Measurements from ENCODE around the gene PLXNB2. TPM values are rescaled to one million over a fixed set of nuclear protein-coding genes. Genes with fewer than 3 reads are reported as not detected.
A peak's percentile ranks its signal among the peaks of the same experiment; 100 is the strongest.

PLXNB2 gene
- total RNA-seq, 1 donor from 2014 or later: 68.8 TPM

- no peak for DNase-seq
Measured at GRCh38 chr22:50262460-50262911, 45.0 kb downstream of the PLXNB2 start.

GRCh38 chr22:50261615-50262459, 45.6 kb downstream of the PLXNB2 start, which contains the start of gene MAPK12:
MAPK12 (minus strand) TSS chr22:50261683; CDS start chr22:50261509, 174 bp downstream.
- no peak for DNase-seq

GRCh38 chr22:50260801-50261614, 46.4 kb downstream of the PLXNB2 start:
- DNase-seq: no peak

GRCh38 chr22:50260434-50260800, 47.0 kb downstream of the PLXNB2 start:
- no peak for DNase-seq

GRCh38 chr22:50259302-50259701, 48.1 kb downstream of the PLXNB2 start:
- DNase-seq: no peak

GRCh38 chr22:50258361-50259292, 48.8 kb downstream of the PLXNB2 start:
- DNase-seq: no peak

GRCh38 chr22:50257451-50258360, 49.7 kb downstream of the PLXNB2 start:
- no peak for DNase-seq

- DNase-seq: no peak
Measured at GRCh38 chr22:50257041-50257440, 50.4 kb downstream of the PLXNB2 start.

- no peak for DNase-seq
Measured at GRCh38 chr22:50256258-50256862, 51.1 kb downstream of the PLXNB2 start.

GRCh38 chr22:50255607-50256006, 51.8 kb downstream of the PLXNB2 start:
- DNase-seq: no peak

- no peak for DNase-seq
Measured at GRCh38 chr22:50255099-50255498, 52.3 kb downstream of the PLXNB2 start.

GRCh38 chr22:50253941-50254340, 53.5 kb downstream of the PLXNB2 start:
- DNase-seq: no peak

GRCh38 chr22:50253046-50253915, 54.2 kb downstream of the PLXNB2 start:
- no peak for DNase-seq

GRCh38 chr22:50252082-50253045, 55.1 kb downstream of the PLXNB2 start:
- DNase-seq: no peak

- no peak for DNase-seq
Measured at GRCh38 chr22:50251477-50252081, 55.9 kb downstream of the PLXNB2 start.

GRCh38 chr22:50250555-50251476, 56.6 kb downstream of the PLXNB2 start, which contains the start of gene HDAC10:
HDAC10 (minus strand) TSS chr22:50251265; CDS start chr22:50251032, 233 bp downstream.
- peak; percentile 74 for DNase-seq

- no peak for DNase-seq
Measured at GRCh38 chr22:50250249-50250554, 57.2 kb downstream of the PLXNB2 start.

Measured in skin of body (tissue), 2 donors.